GM21619 (cell line): ENCODE data around the gene TLNRD1.
"Not testable (repeated sequence)": the region's sequence is repeated elsewhere in the genome, so short reads cannot be mapped to it uniquely, and the experiment has no call there.

Experiments
- ATAC-seq: cut with Tn5 transposase; IDR thresholded peaks from one replicate; pipeline ENCODE4 v1.9.1; 2021; ENCODE audit not compliant: unreplicated experiment

The TLNRD1 gene

GRCh38 chr15:81000624-81001151 is at the start of gene TLNRD1:
Gene TLNRD1 (plus strand): TSS chr15:81000923. CDS start chr15:81002272, 1,349 bp downstream.
- ATAC-seq, result peak; percentile 55

DNA sequence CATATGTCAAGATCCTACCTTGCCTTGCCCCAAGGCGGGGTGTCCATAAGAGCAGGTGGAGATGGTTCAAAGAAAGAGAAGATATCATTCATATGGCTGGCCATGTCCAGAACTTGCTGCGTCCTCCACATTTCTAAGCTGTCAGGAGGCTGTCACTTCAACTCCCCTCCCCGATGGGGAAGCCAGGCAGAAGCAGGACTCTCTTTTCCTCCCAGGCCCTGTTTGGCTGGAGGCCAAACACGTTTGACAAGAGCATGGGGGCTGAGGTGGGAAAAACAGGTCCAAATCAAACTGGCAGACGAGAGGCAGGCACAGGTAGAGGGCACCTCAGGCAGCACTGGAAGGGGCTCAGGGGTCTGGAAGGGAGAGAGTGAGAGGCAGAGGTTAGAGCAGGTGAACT is 48.8 kb upstream of the TLNRD1 start:
- ATAC-seq, result no peak

GRCh38 chr15:80953001-80953952 is 47.4 kb upstream of the TLNRD1 start:
- no peak for ATAC-seq

DNA sequence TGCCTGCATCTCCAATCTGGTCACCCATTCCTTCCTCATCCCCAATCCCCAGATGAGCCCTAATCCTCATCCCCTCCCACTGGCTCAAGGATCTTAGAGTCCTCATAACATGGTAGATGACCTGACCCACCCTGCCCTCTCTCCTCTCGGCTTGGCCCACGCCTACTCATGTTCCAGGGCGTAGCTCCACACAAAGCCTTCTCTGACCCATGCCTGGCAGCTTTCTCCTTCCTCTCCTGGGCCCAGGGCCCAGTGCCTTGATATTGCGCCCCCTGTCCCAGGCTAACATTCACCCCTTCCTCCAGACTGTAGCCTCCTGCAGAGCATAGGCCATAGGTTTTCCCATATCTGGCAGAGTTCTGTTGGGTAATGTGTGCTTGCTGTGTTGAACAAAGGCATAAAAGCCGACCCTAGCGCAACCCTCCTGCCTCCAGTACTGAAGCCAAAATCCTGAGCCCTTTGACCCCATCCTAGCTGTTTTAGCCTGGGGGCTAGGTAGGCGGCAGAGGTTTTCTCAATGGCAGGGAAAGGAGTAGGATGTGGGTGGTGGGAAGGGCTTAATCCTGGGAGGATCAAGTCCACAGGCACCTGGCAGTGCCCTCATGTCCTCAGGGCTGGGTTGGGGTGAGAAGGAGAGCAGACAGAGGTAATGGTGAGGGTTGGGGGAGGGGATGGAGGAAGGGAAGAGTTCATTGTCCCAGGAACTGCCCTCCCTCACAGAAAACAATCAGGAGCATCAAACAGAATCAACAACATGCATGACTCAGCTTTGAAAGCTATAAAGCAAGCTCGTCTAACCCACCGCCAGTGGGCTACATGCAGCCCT is 46.6 kb upstream of the TLNRD1 start:
- ATAC-seq, result no peak

DNA sequence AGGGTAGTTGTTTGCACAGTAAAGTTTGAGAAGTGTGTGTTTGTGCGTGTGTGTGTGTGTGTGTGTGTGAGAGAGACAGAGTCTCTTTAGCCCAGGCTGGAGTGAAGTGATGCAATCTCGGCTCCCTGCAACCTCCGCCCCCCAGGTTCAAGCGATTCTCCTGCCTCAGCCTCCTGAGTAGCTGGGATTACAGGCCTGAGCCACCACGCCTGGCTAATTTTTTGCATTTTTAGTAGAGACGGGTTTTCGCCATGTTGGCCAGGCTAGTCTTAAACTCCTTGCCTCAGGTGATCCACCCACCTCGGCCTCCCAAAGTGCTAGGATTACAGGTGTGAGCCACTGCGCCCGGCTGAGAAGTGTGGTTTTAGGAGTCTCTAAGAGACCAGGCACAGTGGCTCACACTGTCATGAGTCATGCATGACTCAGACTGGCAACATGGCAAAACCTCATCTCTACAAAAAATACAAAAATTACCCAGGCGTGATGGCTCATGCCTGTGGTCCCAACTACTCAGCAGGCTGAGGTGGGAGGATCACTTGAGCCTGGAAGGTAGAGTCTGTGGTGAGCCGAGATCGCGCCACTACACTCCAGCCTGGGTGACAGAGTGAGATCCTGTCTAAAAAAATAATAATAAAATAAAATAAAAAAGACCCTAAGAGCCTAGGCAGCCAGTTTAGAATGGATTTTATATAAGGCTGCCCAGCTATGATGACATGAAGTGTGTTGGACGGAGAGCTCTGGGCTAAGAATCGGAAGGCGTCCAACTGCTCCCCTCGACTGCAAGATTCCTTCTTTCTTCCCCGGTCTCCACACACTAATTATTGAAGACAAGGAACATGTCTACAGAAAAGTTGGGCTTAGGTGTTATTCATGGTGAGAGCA is 44.9 kb upstream of the TLNRD1 start:
- not testable (repeated sequence) for ATAC-seq

GRCh38 chr15:80957556-80957955 is 43.2 kb upstream of the TLNRD1 start:
- no peak for ATAC-seq

GRCh38 chr15:80957976-80958375 is 42.7 kb upstream of the TLNRD1 start:
- ATAC-seq, result no peak

DNA sequence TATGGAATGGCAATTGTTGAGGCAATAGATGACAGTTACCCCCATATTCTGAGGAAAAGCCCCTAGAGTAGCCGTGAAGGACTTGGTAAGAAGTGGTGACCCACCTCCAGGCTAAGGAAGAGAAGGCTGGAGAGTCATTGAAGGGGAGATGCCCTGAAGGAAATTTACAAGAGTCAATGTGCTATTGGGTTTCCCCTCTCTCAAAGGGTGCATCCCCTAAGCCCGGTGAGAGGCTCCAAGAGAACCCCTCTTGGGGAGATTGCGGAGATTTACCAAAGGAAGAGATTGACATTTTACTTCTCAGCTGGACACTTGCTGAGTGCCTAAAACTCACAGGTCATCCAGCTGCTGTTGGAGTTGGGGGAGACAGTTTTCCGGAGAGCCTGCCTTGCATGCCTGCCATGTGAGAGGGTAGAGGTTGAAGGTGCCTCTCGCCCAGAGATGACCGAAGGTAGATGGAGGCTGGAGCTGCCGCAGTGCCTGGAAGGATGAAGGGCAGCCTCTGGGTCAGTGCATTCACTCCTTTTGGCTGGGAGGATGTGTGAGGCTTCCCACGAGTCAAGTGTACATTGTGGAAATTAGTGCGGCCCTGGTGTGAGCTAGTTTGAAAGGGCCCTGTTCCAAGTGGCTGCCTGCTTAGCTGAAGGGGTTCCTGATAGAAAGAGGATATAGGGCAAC is 41.8 kb upstream of the TLNRD1 start:
- ATAC-seq, result no peak

DNA sequence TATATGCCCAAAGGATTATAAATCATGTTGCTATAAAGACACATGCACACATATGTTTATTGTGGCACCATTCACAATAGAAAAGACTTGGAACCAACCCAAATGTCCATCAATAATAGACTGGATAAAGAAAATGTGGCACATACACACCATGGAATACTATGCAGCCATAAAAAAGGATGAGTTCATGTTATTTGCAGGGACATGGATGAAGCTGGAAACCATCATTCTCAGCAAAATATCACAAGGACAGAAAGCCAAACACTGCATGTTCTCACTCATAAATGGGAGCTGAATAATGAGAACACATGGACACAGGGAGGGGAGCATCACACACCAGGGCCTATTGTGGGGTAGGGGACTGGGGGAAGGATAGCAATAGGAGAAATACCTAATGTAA is 35.3 kb upstream of the TLNRD1 start:
- ATAC-seq, result not testable (repeated sequence)

DNA sequence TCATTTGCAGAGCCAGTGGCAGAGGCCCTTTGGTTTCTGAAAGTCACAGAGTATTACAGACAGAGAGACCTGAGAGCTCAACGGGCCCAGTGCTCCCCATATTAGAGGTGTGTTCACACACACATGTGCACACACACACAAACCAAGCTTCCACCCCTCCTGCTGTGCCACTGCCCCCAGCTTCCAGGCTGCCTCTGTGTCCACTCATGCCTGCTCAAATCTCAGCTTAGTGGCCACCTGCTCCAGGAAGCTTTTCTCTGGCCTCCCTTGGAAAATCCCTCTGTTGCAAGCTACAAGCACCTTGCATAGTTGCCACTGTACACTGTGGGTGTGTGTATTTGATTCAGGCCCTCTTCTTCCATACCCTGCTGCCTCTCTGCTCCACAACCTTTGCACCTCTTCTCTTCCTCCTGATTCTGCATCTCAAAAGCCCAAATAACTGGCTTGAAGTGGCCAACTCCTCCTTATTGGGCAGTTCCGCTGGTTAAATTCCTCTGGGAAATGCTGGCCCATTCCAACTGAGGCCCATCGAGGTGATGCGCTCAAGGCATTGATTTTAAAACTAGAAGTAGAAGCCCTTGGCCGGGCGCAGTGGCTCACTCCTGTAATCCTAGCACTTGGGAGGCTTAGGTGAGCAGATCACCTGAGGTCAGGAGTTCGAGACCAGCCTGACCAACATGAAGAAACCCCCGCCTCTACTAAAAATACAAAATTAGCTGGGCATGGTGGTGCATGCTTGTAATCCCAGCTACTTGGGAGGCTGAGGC is 34.1 kb upstream of the TLNRD1 start:
- ATAC-seq, result no peak

- no peak for ATAC-seq
Measured at GRCh38 chr15:80967451-80967850, 33.3 kb upstream of the TLNRD1 start.

- ATAC-seq, result no peak
Measured at GRCh38 chr15:80967991-80968510, 32.7 kb upstream of the TLNRD1 start.

DNA sequence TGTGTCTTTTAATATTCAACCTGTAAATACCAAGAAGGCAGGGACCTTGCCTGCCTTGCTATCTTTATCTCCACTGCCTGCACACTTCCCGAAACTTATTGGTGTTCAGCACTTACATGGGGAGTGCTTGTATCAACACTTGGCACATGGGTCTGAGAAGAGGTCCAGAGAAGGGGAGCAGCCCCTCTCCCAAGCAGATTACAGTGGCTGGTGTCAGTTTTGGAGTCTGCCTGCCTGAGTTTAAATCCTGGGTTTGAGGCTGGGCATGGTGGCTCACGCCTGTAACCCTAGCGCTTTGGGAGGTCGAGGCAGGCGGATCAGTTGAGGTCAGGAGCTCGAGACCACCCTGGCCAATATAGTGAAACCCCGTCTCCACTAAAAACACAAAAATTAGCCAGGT is 31.4 kb upstream of the TLNRD1 start:
- no peak for ATAC-seq

DNA sequence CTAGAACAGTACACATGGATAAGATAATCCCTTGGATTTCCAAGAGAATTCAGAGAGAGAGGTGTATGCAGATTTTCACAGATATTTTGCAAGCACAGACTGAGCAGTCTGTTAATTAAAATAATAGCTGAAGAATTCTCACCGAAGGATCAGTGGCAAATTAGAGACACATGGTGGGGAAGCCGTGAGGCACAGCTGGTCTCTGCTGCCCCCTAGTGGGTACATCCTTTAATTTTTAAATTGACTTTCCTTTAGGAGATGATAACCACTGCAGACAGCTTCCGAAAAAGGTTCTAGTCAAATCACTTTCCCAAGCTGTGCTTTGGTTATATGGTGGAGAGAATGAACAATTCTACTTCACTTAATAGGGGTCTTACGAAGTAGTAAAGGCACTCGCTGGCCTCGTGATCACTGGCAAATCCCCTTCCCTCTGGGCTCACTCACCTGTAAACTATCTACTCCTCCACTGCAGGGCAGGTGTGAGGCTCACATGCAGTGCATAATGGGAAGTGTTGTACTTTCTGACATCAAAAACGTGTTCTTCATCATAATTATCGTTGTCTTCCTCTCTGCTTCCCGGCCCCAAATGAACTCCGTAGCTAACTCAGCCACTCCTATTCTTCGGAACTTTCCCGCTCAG is 30.6 kb upstream of the TLNRD1 start:
- peak; percentile 60 for ATAC-seq

DNA sequence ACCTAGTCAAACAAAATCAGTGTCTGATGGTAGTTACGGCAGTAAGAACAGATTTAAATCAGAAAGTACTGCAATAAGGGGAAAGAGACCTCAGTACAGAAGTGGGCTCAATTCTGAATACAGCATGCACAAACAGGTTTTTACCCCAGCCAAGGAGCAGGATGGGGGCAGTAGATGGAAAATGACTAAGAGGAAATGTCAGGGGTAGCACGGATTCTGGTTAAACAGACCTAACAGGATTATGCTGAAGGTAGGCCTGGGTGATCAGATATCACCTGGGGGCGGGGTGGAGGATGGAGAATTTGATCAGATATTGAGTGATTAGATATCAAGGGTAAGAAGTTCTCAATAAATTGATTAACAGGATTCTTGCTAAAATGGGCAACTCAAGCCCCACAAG is 30.1 kb upstream of the TLNRD1 start:
- ATAC-seq, result no peak

DNA sequence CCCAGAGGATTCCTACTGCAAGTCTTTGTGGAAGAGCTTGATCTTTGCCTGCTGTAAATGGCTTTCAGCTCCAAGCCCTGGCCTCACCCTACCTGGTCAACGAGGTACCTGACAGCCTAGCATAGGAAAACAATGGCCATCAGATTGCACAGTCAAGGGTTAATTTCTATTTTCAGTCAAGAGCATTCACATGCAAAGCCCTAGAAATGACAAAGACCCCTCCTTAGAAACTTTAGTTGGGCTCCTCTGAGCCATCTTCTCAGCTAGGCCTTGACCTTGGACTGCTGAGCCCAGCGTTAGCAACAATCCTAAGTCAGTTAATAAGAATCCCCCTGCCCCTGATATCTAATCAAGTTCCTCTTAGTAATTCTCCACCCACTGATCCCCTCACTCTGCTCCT is 29.6 kb upstream of the TLNRD1 start:
- ATAC-seq, result no peak

- no peak for ATAC-seq
Measured at GRCh38 chr15:80972276-80972675, 28.4 kb upstream of the TLNRD1 start.

DNA sequence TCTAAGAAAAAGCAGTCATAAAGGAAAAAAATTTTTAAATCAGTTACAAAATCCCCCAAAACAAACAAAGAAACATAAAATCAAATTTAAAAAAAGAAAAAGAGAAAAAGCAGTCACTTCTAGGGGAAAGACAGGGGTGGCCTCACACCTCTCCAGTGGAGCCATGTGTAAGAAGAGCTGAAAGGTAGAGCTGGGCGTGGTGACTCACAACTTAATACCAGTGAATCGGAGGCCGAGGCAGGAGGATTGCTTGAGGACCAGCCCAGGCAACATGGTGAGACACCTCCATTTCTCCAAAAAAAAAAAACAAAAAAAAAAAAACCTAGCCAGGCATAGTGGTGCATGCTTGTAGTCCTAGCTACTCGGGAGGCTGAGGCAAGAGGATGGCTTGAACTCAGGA is 25.8 kb upstream of the TLNRD1 start:
- no peak for ATAC-seq

DNA sequence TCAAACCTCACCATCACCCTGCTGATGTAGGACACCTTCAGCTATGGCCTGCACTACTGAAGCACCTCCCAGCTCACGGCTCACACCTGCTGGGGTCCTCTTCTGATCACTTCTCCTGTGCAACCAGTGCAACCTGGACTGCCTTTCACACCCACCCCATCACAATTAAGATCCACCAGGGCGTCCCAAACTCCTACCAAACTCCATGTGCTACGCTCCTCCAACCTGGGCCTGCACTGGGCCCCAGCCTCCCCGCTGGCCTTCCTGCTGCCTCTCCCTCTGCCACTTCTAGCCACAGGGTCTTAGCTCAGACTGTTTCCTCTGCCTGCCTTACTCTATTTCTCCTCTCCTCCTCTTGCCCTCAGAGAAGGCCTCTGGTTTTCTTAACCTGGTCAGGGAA is 23.9 kb upstream of the TLNRD1 start:
- no peak for ATAC-seq
